Osteocyte (in vitro differentiated cells): ENCODE measurements around the gene IVNS1ABP. TPM values are rescaled to one million over a fixed set of nuclear protein-coding genes. Genes with fewer than 3 reads are reported as not detected.
A peak's percentile ranks its signal among the peaks of the same experiment; 100 is the strongest.

Experiments used
- DNase-seq: peaks from one replicate; pipeline ENCODE4 v3.0.0; 2021; ENCODE audit warnings: mixed read lengths; ENCODE audit not compliant: unreplicated experiment; ENCODE audit errors: extremely low spot score
- H3K27ac Mint-ChIP-seq: one replicate; pipeline ENCODE4 v1.8.0; 2021; ENCODE audit warnings: mild to moderate bottlenecking, mixed read lengths; ENCODE audit not compliant: unreplicated experiment
- H3K27me3 Mint-ChIP-seq: one replicate; pipeline ENCODE4 v1.8.0; 2021; ENCODE audit warnings: mixed read lengths; ENCODE audit not compliant: unreplicated experiment
- H3K36me3 Mint-ChIP-seq: one replicate; pipeline ENCODE4 v1.8.0; 2021; ENCODE audit warnings: mixed read lengths; ENCODE audit not compliant: unreplicated experiment
- H3K4me1 Mint-ChIP-seq: one replicate; pipeline ENCODE4 v1.8.0; 2021; ENCODE audit warnings: mixed read lengths; ENCODE audit not compliant: unreplicated experiment
- H3K4me3 Mint-ChIP-seq: one replicate; pipeline ENCODE4 v1.8.0; 2021; ENCODE audit warnings: mild to moderate bottlenecking, moderate library complexity, mixed read lengths; ENCODE audit not compliant: unreplicated experiment
- H3K9me3 Mint-ChIP-seq: one replicate; pipeline ENCODE4 v1.8.0; 2021; ENCODE audit warnings: mixed read lengths; ENCODE audit not compliant: unreplicated experiment
- CTCF ChIP-seq: fragments of 200-600 bp; sonication (generic); IDR thresholded peaks from 2 replicates; pipeline ENCODE4 v1.5.0; 2021; ENCODE audit warnings: antibody characterized with exemption, mild to moderate bottlenecking, moderate library complexity
- total RNA-seq: library from RNA; stranded (reverse); gene quantifications from 2 replicates; pipeline ENCODE4 v1.2.1, GENCODE V29; 2021

The IVNS1ABP gene
- total RNA-seq, 1 donor from 2014 or later: 130 TPM

GRCh38 chr1:185315445-185316071 is 1.5 kb downstream of the IVNS1ABP start:
- Mint-ChIP-seq H3K27ac (peak overlapping the region; percentile 97), H3K4me3 (peak overlapping the region; percentile 95), H3K36me3 (peaks cover 2% of the 10 kb centered on the region), H3K9me3 (no peaks in the 10 kb centered on the region), H3K27me3 (no peaks in the 10 kb centered on the region), H3K4me1 (peaks cover 61% of the 10 kb centered on the region)
- DNase-seq: no peak
- TF ChIP-seq CTCF: no peak

GRCh38 chr1:185314411-185314810 is 2.6 kb downstream of the IVNS1ABP start:
- TF ChIP-seq CTCF: no peak
- H3K4me3 Mint-ChIP-seq: peak overlapping the region; percentile 95
- no peak for DNase-seq
- H3K27ac Mint-ChIP-seq: peak overlapping the region; percentile 97
- H3K27me3 Mint-ChIP-seq: no peaks in the 10 kb centered on the region
- H3K36me3 Mint-ChIP-seq: peaks cover 5% of the 10 kb centered on the region
- no peaks in the 10 kb centered on the region for H3K9me3 Mint-ChIP-seq
- peaks cover 62% of the 10 kb centered on the region for H3K4me1 Mint-ChIP-seq

GRCh38 chr1:185312361-185313138 is 4.5 kb downstream of the IVNS1ABP start:
- peaks cover 54% of the 10 kb centered on the region for H3K4me1 Mint-ChIP-seq
- H3K36me3 Mint-ChIP-seq: peaks cover 15% of the 10 kb centered on the region
- no peaks in the 10 kb centered on the region for H3K9me3 Mint-ChIP-seq
- peak overlapping the region; percentile 95 for H3K4me3 Mint-ChIP-seq
- H3K27ac Mint-ChIP-seq: peak overlapping the region; percentile 97
- TF ChIP-seq CTCF: no peak
- no peaks in the 10 kb centered on the region for H3K27me3 Mint-ChIP-seq
- DNase-seq: no peak

GRCh38 chr1:185311589-185312225 is 5.3 kb downstream of the IVNS1ABP start:
- Mint-ChIP-seq H3K4me1 (peaks cover 53% of the 10 kb centered on the region), H3K27me3 (no peaks in the 10 kb centered on the region), H3K36me3 (peaks cover 24% of the 10 kb centered on the region), H3K27ac (peak overlapping the region; percentile 39), H3K4me3 (peak overlapping the region; percentile 95), H3K9me3 (no peaks in the 10 kb centered on the region)
- no peak for TF ChIP-seq CTCF
- DNase-seq: no peak

- Mint-ChIP-seq H3K4me1 (peaks cover 47% of the 10 kb centered on the region), H3K4me3 (no peak overlapping the region), H3K27ac (peak overlapping the region; percentile 31), H3K27me3 (no peaks in the 10 kb centered on the region), H3K9me3 (no peaks in the 10 kb centered on the region), H3K36me3 (peaks cover 44% of the 10 kb centered on the region)
- no peak for DNase-seq
- no peak for TF ChIP-seq CTCF
Measured at GRCh38 chr1:185309566-185309965, 7.5 kb downstream of the IVNS1ABP start.
